ENCODE data around the gene MCEMP1.

MCEMP1 gene

DNA sequence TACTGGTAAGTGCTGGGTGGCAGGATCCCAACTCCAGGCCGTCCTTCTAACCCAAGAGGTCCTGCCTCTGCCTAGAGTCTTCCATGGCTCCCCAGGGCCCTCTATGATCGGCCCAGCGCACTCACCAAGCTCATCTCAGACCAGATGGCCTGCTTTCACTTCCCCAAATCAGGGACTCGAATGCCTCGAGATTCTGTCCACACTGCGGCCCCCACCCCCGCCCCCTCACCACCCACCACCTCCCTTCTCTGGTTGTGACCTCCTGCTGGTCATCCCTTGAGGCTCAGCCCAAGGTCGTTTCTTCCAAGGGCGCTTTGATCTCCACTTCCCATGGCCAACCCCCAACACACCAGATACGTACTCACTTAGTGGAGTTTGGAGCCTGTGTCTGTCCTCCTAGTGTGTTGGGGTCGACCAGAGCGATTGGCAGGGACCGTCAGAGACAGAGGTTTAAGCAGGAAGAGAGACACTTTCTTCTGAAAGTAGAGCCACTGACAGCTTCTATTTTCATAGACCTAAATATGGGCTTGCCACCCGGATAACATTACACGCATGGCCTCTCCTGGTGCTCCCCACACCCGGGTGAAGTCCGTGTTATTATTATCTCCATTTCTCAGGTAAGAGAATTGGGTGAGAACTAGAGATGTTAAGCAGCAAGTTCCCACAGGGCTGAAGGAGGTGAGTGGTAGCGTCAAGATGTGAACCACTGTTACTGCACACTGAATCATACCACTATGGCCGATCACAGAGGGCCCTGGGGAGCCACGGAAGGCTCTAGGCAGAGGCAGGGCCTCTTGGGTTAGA, 25.0 kb downstream of the MCEMP1 start, which contains the start of gene FCER2:
FCER2 (minus strand) TSS at position 478 of the 804 bp plus-strand sequence. CDS start 2,371 bp downstream, outside the sequence.
- TF ChIP-seq POLR2A (IDR thresholded peaks at IDR 0.05; ENCODE audit: low read length): no peak
- TF ChIP-seq GATA1 (IDR thresholded peaks at IDR 0.05; ENCODE audit: low read depth, low read length): no peak
- no peak for DNase-seq

DNA sequence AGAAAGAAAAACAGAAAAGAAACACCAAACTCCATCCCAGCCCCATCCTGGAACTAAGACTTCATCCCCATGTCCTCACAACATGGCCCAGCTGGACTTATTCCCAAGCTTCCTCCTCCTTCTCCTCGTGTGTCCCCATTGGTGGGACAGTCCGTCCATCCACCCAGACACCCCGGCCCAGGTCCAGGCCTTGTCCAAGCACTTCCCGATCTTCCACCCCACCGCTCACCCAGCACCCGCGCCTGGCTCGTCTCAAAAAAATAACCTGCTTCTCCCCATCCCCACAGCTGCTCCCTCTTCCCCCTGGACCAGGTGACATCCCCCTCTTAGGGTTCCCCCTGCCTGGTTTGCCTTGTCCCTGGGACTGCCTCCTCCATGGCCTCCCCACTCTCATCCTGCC, 26.4 kb downstream of the MCEMP1 start:
- no peak for TF ChIP-seq GATA1 (IDR thresholded peaks at IDR 0.05; ENCODE audit: low read depth, low read length)
- TF ChIP-seq POLR2A (IDR thresholded peaks at IDR 0.05; ENCODE audit: low read length): no peak
- DNase-seq: no peak

DNA sequence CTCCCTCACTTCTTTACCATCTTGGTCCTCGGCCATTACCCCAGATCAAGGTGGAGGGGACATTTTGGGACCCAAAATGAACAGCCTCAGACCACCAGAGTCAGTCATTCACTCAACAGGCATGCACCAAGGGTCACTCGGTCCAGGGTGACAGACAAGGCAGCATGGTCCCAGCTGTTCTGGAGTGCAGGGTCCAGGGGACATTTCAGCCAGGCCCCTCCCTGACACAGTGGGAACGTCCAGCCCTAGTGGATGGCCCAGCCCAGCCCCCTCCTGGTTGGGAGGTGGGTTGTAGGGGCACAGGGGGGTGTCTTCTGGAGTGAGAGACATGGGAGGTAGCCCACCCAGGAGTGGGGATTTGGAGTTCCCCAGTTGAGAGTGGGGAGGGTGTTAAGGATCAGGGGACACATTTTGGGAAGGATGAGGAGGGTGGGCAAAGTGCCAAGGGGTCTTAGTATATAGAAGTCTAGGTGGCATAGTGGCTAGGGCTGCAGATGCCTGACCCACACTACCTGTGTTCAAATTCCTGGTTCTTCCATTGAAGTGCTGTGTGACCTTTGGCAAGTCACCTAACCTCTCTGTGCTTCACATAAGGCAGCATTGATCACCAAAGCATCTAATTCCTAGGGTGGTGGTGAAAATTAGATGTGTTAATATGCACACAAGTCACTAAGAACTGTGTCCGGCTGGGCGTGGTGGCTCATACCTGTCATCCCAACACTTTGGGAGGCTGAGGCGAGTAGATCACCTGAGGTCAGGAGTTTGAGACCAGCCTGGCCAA, 27.6 kb downstream of the MCEMP1 start:
- TF ChIP-seq GATA1 (IDR thresholded peaks at IDR 0.05; ENCODE audit: low read depth, low read length) (no peak), POLR2A (IDR thresholded peaks at IDR 0.05; ENCODE audit: low read length) (no peak)
- DNase-seq: no peak

DNA sequence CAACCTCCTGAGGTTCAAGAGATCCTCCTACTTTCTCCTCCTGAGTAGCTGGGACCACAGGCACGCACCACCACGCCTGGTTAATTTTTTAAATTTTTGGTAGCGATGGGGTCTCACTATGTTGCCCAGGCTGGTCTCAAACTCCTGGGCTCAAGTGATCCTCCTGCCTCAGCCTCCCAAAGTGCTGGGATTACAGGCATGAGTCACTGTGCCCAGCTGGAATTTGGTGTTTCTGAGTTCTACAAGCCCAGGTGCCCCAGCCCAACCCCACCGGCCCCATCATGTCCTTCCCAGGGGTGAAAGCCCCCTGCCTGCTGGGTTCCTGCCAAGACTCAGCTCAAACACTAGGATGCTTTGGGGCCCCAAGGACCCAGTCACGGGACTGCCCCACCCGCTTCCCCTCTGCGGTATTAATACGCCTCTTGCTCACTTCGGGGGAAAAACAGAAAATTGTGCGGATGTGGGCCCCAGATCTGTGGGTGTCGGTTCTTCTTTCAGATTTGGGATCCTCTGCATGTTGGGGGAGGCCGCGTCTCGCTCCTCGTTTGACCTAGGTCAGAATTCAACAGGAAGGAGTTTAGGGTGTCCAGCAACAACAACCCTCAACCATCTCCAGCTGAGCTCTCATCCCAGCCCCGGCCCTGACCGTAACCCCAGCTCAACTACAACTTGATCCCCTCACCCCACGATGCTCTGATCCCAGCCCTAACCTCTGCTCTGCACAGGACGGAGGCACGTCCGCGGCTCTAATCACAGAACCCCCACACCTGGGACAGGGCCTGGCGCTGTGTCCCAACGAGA, 28.7 kb downstream of the MCEMP1 start:
- TF ChIP-seq GATA1 (IDR thresholded peaks at IDR 0.05; ENCODE audit: low read depth, low read length) (no peak), POLR2A (IDR thresholded peaks at IDR 0.05; ENCODE audit: low read length) (no peak)
- DNase-seq: no peak

DNA sequence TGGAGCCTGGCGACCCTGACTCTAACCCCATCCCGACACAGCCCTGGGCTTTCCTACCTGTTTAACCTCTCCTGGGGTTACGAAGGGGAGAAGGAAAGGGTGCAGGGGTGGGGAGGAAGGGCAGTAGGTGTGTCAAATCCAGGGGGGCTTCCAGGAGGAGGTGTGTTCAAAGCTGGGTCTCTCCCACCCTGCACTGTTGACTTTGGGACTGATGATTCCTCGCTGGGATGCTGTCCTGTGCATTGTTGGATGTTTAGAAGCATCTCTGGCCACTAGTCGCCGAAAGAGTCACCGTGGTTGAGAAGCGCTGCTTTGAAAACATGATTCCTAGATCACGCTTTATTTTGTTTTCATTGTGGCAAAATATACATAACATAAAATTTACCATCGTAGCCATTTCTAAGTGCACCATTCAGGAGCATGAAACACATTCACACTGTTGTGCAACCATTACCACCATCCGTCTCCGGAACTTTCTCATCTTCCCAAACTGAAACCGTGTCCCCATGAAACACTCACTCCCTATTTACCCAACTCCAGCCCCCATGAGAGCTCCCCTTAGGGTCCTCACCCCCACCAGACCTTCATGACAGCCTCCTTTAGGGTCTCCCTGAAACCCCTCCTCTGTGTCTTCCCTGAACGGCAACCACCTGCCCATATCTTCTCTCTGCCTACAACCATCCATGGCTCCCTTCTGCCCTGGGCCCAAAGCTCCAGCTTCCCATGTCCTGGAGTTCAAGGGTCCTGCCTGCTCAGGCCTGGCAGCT, 29.5 kb downstream of the MCEMP1 start:
- DNase-seq: no peak
- TF ChIP-seq GATA1 (IDR thresholded peaks at IDR 0.05; ENCODE audit: low read depth, low read length) (no peak), POLR2A (IDR thresholded peaks at IDR 0.05; ENCODE audit: low read length) (no peak)

DNA sequence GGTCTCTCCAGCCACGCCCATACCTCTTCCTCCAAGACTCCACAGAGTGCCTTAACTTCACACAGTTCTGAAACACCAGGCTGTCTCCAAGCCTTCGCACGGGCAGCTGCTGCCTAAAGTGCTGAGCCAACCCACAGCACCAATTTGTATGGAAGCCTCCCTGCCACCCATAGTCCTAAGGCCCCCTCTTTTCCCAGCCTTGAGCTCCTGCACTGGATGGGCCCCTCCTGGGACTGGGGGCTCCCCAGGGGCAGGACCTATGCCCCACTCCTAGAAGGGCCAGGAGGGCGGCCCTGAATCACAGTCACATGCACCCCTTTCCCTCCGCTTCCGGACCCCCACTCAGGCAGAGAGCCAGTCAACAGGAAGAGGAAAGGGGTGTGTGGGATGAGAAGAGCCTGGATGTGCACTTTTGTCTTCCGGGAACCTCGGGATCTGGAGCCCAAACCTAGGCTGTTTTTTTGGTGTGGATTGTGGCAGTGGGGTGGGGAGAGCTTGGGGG, 30.1 kb downstream of the MCEMP1 start:
- DNase-seq: no peak
- TF ChIP-seq POLR2A (IDR thresholded peaks at IDR 0.05; ENCODE audit: low read length) (no peak), GATA1 (IDR thresholded peaks at IDR 0.05; ENCODE audit: low read depth, low read length) (no peak)

DNA sequence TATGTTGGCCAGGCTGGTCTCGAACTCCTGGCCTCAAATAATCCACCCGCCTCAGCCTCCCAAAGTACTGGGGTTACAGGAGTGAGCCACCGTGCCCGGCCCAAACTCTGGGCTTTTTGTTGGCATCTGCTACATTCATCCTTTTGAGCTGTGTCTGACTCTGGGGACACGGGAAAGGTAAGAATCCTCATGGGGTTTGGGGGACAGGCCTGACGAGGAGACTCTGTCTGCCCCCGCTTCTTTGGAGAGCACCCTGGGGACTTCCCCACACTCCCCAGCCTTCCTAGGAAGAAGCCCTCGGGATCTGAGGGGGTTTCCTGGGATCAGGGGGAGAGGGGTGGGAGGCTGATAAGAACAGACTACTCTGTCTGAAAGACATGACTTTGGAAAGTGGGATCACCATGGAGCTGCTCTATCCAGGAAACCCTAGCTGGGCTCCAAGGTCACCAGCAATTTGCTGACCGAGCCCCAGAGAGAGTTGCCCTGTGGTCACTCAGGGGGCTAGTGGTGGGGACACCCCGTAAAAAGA, 33.1 kb downstream of the MCEMP1 start:
- no peak for TF ChIP-seq POLR2A (IDR thresholded peaks at IDR 0.05; ENCODE audit: low read length)
- TF ChIP-seq GATA1 (IDR thresholded peaks at IDR 0.05; ENCODE audit: low read depth, low read length): no peak

DNA sequence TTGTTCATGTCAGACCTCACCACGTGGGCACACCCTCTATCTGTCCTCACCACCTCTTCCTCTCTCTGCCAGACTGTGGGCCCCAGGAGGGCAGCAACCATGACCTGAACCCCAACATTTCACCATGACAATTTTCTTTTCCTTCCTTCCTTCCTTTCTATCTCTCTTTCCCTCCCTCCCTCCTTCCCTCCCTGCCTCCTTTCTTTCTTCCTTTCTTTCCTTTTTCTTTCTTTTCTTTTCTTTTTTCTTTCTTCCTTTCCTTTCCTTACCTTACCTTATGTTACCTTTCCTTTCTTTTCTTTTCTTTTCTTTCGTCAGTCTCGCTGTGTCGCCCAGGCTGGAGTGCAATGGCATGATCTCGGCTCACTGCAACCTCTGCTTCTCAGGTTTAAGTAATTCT, 33.7 kb downstream of the MCEMP1 start:
- TF ChIP-seq POLR2A (IDR thresholded peaks at IDR 0.05; ENCODE audit: low read length) (no peak), GATA1 (IDR thresholded peaks at IDR 0.05; ENCODE audit: low read depth, low read length) (no peak)

More for the DNA sequence above, 33.1 kb downstream of the MCEMP1 start:
- DNase-seq: no peak

DNA sequence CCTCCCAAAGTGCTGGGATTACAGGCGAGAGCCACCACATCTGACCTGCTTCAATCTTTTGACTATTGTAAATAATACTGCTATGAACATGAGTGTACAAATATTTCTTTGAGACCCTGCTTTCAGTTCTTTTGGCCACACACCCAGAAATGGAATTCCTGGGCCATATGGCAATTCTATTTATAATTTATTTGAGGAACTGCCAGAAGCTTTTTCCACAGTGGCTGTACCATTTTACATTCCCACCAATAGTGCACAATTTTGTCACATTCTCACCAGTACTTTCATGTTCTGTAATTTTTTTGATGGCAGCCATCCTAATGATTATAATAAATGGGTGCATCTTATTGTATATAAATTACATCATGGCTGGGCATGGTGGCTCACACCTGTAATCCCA, 38.8 kb downstream of the MCEMP1 start:
- no peak for DNase-seq
- TF ChIP-seq POLR2A (IDR thresholded peaks at IDR 0.05; ENCODE audit: low read length) (no peak), GATA1 (IDR thresholded peaks at IDR 0.05; ENCODE audit: low read depth, low read length) (no peak)

More for the DNA sequence above, 33.7 kb downstream of the MCEMP1 start:
- DNase-seq: no peak

DNA sequence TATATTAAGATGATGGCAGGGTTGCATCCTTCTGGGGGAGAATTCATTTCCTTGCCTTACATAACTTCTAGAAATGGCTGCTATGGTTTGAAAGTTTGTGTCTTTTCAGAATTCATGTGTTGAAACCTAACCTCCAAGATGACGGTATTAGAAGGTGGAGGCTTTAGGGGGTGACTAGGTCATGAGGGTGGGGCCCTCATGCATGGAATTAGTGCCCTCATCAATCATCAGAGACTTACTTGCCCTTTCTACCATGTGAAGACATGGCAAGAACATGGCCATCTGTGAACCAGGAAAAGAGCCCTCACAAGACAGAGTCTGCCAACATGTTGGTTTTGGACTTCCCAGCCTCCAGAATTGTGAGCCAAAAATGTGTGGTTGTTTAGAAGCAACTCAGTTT, 39.9 kb downstream of the MCEMP1 start:
- no peak for DNase-seq
- TF ChIP-seq POLR2A (IDR thresholded peaks at IDR 0.05; ENCODE audit: low read length) (no peak), GATA1 (IDR thresholded peaks at IDR 0.05; ENCODE audit: low read depth, low read length) (no peak)

DNA sequence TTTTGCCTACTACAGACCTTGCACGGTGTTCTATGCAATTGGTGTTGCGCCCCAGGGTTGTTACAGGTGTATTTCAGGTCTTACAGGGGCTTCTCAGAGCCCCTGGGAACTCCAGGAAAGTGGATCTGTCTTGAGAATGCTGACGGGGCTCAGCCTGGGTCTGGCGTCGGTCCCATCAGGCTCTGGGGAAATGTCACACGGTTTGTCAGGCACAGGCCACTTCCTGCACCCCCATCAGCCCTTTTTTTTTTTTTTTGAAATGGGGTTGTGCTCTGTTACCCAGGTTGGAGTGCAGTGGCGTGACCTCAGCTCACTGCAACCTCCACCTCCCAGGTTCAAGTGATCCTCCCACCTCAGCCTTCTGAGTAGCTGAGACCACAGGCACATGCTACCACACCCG, 41.8 kb downstream of the MCEMP1 start:
- no peak for DNase-seq
- no peak for TF ChIP-seq POLR2A (IDR thresholded peaks at IDR 0.05; ENCODE audit: low read length)

DNA sequence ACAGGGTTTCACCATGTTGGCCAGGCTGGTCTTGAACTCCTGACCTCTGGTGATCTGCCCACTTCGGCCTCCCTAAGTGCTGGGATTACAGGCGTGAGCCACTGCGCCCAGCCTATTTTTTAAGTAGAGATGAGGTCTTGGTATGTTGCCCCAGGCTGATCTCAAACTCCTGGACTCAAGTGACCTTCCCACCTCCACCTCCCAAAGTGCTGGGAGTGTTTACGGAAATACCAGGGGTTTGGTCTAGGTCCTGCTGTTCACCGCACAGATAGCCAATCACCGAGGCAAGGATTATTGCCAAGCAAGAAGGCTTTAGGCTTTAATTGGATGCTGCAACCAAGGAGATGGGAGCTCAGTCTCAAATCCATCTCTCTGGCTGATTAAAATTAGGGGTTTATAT, 43.5 kb downstream of the MCEMP1 start:
- TF ChIP-seq POLR2A (IDR thresholded peaks at IDR 0.05; ENCODE audit: low read length): no peak
- no peak for TF ChIP-seq GATA1 (IDR thresholded peaks at IDR 0.05; ENCODE audit: low read depth, low read length)
- no peak for DNase-seq

DNA sequence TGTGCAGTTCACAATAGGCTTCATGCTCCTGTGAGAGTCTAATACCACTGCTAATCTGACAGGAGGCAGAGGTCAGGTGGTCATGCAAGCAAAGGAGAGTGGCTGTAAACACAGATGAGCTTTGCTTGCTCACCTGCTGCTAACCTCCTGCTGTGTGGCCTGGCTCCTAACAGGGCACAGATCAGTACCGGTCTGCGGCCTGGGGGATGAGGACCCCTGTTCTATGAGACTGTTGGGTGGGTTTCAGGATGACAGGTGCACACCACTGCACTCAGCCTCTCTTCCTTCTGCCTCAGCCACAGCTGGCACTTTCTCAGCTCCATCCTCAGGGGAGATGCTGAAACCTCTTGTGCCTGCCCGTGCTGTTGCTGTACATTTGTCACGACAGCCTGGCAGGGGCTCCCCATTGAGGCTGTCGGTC, 45.4 kb downstream of the MCEMP1 start:
- DNase-seq: no peak
- TF ChIP-seq GATA1 (IDR thresholded peaks at IDR 0.05; ENCODE audit: low read depth, low read length) (no peak), POLR2A (IDR thresholded peaks at IDR 0.05; ENCODE audit: low read length) (no peak)

All from erythroblast (primary cell).